Measurements from ENCODE around the gene TFR2.

Gene TFR2

DNA sequence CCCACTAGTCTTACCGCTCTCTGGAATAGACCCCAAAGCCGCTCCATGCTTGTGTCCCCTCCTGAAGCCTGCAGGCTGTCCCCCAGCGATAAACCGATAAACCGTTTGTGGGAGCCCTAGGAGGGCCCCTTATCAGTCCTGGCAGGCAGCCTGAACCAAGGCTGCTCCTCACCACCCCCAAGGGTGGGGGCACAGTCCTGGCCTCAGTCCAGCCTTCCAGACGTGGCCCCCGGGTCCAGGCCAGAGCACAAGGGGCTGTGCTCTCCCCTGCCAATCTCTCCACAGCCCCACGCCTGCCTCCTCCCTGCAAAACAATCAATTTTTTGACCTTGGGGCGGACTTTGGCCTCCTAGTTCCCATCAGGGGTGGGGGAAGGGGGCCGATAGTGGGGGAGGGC, at the start of gene TFR2:
TFR2 (minus strand) TSS at position 90 of the 397 bp plus-strand sequence; CDS start at position 47, 43 bp downstream.
- DNase-seq: no peak

DNA sequence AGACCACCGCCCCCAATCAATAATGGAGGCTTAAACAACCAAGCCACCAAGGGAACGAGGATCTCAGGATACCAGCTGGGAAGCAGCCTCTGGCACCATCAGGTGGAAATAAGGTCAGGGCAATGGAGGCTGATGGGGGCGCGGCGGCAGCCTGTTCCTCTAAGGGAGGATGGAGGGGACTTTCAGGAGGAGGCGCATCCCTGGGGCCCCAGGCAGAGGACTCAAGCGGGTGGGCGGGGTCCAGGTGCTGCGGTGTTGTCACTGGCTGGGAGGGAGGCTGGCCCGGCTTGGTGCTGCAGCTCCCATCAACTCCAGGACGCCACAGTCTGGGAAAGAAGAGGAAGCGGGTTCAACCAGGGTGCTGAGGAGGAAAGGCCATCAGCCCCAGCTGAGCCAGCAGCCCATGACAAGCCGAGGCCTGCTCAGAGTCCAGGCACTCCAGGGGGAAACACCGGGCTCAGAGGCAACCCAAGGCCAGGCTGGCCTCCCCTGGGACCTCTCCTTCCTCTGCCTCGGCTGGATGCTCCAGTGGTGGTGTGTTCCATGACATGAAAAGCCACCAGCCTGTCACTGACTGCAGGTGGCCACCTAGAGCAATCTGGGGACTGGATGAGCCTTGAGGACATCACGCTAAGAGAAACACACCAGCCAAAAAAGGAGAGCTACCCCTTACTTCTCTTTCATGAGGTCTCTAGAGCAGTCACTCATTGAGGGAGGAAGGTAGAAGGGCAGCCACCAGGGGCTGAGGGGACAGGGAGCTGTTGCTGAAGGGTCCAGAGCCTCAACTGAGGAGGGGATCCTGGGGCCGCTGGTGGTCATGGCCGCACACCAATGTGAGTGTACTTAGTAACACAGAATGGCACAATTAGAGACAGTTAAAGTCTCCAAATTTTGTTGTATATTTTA, 48.1 kb upstream of the TFR2 start:
- no peak for DNase-seq

DNA sequence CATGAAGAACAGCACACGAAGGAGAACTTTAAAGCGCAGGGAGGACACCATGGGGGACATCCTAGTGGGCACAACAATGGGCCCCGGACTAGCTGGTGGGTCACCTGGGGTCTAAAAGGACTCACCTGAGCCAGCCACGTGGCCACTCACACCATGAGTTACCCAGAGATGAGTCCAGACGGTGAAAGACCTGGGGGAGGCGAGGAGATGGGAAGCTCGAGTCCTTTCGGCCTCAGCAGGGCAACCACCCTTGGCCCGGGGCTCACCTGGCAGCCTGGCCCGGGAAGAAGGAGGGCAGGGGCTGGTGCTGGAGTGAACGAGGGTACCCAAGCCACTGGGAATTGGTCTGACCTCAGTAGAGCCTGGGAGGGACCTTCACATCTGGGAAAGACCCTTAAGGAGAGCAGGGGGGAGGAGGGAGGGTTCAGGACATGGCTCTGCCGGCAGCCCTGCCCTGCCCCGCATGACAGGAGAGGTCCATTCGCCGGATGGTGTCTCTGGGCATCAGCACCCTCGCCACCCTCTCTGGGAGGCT, 47.0 kb upstream of the TFR2 start:
- DNase-seq: no peak

DNA sequence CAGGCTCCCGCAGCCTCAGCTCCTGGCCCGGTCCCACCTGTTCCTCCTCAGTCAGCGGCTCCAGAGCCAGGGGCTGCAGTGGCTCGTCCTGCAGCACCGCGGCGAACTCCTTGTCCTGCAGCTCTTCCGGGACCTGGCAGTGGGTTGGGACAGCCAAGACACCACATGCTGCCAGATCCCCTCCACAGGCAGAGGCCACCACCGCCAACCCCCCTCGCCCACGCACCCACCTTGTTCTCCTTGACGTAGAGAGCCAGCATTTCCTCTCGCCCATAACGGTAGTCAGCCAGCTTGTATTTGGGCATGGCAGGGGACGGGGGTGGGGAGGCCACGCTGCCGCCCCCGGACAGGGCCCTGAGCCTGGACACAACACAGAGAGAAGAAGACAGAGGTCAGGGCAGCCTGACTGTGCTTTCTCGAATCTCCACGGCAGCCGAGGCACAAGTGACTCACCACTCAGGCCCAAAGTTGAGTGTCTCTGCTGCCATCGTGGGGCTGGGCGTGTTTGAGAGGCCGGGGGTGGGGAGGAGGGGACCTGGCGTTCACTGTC, 46.5 kb upstream of the TFR2 start:
- no peak for DNase-seq

DNA sequence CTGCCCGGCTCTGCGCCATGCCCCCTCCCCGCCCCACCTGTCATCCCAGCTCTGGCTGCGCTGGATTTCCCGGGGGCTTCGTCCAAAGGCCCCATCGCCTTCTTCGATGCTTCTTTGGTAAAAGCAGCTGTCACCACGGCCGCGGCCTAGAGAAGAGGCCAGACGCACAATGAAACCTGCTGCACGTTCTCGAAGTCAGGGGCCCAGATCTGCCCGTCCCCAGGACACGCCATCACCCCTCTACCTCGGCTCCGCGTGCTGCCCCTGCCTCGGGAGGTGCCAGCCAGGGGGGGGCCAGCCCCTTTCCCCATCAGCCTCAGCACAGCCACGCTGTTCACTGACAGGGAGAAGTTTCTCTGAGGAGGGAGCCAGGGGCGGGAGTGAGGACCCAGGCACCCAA, 45.9 kb upstream of the TFR2 start:
- no peak for DNase-seq

DNA sequence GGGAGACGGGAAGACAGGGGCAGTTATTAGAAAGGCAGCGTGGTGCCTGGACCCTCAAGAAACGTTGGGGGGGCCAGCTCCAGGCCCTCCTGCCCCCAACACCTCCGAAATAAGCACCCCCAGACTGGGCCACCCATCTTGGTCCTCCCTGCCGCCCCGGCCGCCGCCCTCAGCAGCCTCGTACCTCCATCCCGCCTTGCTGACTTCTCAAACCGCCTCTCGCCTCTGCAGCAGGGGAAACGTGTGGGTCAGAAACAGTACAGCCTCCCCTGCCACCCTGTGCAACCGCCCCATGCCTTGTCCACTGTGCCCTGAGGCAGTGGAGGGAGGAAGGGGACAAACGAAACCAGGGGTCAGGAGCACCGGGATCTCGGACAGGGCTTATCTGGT, 45.5 kb upstream of the TFR2 start:
- DNase-seq: no peak

DNA sequence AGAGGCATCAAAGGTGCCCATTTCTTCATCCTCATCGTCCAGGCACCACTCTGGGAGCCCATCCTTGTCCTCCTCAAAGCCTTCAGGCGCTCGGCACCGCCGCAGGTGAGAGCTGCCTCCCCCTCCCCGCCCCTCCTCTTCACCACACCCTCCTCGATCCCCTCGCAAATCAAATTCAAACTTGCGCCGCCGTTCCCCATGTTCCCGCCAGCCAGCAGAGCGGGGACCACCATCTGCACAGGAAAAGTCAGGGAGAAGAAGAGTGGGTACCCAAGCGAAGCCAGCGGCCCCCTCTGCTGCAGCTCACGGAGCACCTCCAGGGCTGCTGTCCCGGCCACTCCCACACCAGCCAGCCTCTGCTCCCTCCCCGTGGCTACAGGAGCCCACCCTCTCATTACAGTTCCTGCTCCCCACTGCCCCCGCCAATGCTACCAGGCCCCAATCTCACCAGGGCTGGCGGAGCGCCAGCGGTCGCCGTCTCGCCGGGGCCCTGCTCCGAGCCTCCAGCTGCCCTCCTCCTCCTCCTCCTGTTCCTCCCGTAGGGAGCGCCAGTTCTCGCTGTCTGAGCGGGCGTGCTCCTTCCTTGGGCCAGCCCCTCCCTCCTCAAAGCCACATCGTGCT, 45.0 kb upstream of the TFR2 start:
- DNase-seq: no peak

DNA sequence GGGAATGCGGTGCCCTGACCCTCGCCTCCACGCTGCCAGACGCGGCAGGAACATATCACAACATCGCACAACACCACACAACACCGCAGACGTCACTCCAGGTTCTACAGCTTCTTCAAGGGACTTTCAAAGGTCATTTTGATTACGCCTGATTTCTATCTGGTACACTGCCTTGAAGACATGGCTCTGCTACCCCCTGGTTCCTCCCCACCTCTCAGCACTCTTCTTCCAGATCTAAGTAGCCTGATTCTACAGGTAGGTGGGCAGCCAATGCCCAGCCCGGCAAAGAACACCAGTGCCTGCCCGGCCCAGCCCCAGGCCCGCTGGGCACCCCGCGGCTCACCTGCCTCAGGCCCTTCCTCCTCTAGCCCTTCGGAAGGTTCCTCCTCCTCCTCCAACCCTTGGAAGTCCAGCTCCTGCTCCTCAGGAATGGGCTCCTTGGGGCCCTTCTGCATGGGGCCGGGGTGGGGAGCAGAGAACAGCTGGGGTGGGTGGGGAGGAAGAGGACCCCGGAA, 44.3 kb upstream of the TFR2 start:
- DNase-seq: no peak

DNA sequence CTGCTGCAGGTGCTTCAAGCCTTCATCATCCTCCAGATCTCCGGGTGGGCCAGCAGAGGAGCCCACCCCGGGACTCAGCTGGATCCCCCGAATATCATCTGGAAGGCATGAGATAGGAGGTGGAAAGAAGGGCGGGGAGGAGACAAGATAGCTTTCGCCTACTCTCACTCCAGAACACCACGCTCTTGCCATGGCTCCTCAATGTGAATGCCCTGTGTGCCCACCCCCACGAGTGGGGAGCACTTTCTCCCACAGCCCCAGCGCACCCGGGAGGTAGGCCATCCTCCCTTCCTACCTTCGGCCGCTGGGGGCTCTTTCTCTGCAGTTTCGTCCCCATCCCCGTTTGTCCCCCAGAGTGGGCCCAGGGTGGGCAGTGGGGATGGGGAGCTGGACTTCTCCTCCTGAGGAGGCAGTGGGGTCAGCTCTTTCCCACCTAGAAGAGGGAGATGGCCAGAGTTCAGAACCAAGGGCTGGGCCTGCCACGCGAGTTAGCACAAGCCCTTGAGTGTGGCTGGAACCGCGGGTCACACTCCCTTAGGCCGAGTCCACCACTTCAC, 43.8 kb upstream of the TFR2 start:
- DNase-seq: no peak

DNA sequence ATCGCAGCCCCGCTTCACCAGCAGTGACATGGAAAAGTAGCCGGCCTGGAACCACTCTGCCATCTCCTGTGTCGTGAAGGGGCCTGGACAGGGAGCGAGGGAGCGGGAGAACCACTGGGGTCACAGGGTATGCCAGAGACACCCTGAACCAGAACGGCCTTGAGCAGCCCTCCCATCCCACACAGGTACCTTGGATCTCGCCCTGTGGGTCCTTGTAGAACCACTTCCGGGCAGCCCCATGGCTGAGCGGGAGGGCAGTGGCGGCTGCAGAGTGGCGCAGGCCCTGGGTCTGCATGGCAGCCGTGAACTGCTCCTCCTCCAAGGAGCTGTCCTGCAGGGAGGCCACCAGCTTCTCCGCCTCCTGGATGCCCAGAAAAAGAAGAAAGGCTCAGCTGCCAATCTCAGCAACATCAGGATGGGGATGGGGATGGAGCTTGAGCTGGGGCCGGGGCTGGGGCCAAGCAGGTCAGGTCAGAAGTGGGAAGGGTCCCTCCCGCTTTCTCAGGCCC, 43.2 kb upstream of the TFR2 start:
- DNase-seq: no peak

DNA sequence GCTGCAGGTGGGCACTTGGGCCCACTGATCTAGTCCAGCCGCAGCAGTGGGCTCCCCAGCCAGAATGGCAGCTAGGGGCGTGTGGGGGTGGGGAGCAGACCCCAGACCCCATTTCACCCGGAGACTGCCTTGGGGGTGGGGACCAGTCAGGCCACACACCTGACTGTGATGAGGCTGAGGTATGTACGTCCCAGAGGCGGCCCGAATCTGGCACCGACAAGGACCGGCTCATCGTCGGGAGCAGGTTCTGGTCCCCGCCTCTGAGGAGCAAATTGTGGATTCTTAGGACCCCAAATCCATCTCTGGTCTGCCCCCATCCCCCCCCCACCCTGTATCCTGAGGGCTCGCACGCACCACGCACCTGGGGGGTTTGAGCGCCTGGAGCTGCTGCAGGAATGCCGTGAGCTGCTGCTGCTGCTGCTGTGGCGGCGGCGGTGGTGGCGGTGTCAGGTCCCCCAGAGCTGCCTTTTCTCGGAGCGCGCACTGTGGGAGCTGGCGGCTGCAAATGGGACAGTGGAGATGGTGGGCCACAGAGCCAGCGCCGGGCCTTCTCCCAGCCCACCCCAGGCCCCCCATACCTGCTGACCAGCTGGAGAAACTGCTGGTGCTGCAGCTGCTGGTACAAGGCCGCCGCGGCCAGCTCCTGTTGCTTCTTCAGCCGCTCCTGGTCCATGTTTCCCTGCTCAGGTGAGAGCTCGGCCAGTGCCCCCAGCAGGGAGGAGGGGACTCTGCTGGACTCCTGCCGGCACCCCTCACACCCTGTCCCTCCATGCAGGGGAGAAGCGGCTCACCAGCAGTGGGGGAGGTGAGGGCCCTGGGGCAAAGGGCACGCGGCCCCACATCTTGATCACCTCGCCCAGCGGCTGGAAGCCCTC, 42.5 kb upstream of the TFR2 start:
- no peak for DNase-seq

DNA sequence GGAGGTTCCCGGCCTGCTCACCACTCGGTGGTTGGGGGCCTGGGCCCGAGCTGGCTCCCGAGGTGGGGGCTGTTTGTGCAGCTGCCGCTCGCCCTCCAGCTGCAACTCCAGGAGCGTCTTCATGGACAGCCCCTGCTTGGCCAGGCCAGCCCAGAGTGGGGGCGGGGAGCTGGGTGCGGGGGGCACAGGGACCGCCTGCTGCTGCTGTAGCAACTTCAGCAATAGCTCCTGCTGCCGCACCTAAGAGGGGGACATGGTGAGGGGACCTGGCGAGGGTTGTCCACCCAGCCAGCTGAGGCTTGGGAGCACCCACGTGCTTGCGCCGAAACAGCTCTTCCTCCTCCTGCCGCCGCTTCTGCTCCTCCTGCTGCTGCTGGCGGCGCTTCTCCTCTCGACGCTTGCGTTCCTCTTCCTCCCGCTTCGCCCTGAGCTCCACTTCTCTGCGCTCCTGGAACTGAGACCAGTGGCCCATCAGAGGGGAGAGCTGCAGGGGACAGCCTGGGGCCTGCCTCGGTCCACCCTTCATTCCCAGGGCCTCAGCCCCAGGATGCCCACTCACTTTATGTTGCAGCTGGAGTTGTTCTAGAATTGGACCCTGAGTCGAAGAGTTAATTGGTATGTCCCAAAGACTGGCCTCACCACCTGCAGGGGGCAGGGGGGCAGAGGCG, 41.8 kb upstream of the TFR2 start:
- no peak for DNase-seq

DNA sequence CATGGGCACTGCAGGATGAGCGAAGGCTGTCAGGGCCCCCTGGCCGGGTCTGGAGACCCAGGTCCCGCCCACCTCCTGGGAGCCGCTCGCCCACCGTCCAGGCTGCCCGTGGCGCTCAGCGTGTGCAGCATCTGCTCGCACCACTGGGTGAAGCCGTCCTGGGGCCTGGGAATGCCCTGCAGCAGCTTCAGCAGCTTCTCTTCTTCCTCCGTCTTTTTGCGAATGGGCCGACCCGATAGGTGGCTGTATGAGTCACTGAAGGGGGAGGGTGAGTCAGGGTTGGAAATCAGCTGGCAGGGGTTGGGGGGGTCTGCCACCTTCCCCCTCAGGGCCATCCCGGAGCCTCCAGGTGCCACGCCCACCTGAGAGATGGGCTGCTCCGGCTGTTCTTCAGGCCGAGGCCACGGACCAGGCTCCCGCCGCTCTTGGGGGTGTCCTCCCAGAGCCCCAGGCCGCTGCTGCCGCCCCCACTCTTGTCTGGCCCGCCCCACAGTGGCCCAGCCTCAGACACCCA, 40.9 kb upstream of the TFR2 start:
- no peak for DNase-seq

DNA sequence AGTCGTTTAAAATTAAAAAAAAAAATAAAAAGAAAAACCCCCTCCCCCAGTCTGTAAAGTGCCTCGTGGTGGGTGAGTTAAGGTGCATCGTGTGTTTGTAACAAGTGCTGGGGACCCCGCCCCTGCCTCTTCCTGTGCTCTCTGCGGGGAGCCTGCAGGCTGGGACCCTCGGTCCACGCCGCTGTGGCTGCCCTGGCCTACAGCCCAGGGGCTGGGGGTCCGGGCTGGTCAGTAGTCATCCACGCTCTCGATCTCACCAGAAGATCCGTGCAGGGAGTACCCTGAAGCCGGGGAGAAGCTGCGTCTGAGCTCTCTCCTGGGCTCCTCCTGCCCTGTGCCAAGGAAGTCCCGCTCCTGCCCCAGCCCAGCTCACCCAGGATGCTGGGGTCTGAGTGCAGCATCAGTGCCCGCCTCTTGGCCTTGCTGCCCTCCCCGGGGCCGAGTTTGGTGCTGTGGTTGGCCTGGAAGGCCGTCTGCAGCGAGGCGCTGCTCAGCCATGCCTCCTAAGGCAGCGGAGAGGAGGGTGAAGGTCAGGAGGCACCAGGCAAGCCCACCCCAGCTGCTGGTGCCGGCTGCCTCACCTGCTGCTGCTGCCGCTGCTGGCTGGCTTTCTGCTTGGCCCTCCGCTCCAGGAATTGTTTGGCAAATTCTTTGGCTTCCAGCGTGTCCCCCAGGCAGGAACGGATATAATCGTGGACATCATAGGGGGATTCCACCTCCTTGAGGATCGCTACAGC, 40.3 kb upstream of the TFR2 start:
- no peak for DNase-seq

DNA sequence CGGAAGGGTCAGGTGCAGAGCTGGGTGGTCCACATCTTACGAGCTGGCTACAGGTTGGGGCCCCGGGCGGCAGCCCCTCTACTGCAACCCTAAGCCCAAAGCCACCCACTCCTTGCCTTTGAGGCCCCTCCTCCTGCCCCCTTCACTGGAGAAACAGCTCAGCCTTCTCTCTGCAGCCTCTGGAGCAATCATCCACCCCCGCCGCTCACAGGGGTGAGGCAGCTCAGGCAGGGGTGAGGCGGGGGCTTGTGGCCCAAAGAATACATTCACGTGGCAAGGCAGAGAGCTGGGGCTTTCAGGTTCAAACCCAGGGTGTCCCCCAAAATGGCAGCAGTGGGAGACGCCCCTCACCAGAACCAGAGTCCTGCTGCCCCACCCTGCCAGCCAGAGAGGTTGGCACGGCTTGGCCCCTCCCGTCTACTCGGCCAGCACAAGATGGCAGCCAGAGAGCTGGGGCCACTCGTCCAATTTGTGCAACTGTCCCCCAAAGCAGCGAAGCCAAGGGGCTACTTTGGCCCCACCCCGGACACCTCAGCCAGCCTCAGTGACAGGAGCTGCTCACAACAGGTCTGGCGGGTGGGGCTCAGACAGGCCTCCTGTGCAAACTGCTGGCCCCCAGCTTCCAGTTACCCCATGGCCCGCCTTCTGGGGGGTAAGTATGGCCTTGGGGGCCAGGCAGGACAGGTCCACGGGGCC, 39.4 kb upstream of the TFR2 start:
- no peak for DNase-seq

DNA sequence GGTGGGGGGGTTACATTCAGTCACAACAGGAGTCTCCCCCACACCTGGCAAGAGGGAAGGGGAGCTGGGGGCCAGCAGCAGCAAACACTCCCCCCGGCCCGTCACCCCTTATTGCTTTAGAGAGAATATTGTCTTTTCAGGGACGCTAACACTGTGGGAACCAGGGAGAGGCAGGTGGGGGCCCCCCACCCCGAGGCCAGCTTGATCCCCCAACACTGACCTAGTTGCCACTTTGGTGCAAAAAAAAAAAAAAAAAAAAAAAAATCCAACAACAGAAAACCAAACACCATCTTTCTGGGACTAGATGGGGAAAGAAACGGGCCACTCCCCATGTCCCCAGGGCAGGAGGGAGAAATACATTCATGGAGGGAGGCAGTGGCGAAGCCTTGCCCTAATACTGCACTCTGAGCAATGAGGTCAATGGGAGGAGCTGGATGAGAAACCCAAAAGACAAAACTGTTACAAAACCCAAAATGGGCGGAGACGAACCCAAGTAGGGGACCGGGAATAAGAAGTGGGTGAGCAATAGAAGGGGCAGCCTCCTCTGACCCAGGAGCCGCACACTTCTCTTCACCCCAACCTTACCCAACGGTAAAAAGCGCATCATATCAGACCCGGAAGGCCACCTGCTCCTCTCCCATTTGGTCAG, 38.7 kb upstream of the TFR2 start:
- DNase-seq: no peak

DNA sequence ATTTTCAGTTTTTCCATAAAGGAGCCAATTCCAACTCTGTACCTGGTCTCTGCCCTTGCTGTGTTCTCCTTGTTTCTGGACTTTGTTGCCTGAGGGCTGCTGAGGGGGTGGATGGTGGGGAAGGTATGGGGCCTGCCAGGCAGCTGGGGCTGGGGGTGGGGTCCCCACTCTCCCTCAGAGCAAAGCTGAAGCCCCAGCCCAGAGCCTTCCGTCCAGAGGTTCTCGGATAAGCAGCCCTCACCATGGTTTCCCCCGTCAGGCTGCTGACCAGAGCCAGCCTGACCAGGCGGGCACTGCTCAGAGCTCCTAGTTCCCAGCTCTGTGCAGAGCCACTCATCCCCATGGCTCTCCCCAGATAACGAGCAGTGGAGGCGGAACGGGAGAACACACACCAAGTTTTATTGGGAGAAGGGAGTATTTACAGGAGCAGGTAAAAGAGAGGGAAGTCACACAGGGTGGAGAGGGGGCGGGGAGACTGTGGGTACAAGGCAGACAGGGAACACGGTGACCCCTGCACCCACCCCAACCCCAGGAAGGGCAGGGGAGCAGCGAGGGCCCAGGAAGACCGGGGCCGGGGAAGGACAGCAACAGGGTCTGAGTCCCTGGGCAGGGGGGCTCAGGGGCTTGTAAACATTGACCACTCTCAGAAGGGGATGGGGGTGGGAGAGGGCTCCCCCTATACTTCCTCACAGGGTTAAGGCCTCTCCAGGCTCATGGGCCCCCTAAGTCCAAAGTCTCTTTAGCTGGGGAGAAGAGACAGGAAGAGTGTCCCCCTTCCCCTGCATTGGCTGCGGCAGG, 38.0 kb upstream of the TFR2 start:
- no peak for DNase-seq

DNA sequence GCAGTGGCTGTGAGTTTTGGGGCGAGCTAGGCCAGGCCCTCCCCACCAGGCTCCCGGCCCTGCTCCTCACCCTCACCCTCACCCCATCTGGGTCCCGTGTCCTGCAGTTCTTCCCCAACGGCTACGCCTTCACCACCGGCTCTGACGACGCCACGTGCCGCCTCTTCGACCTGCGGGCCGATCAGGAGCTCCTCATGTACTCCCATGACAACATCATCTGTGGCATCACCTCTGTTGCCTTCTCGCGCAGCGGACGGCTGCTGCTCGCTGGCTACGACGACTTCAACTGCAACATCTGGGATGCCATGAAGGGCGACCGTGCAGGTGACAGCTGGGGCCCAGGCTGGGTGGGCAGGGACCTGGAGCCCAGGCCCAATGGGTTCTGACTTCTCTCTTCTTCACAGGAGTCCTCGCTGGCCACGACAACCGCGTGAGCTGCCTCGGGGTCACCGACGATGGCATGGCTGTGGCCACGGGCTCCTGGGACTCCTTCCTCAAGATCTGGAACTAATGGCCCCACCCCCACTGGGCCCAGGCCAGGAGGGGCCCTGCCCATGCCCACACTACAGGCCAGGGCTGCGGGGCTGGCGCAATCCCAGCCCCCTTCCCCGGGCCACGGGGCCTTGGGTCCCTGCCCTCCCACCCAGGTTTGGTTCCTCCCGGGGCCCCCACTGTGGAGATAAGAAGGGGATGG, 37.1 kb upstream of the TFR2 start:
- DNase-seq: no peak
